Measurements from ENCODE around the gene CDC34. TPM values are rescaled to one million over a fixed set of nuclear protein-coding genes. Genes with fewer than 3 reads are reported as not detected.

Gene CDC34
- total RNA-seq, 1 donor from 2014 or later: 52.8 TPM

GRCh38 chr19:522726-523125, 8.8 kb upstream of the CDC34 start:
- H3K36me3 Mint-ChIP-seq (ENCODE audit: low read depth): peaks cover 1% of the 10 kb centered on the region
- peaks cover 10% of the 10 kb centered on the region for H3K27me3 Mint-ChIP-seq
- H3K4me1 Mint-ChIP-seq: no peaks in the 10 kb centered on the region
- H3K9me3 Mint-ChIP-seq: no peaks in the 10 kb centered on the region
- H3K4me3 Mint-ChIP-seq: no peak overlapping the region
- H3K27ac Mint-ChIP-seq: no peak overlapping the region
- DNase-seq: no peak
- intact Hi-C loops (cut with micrococcal nuclease): no loop called here

- intact Hi-C loops (cut with micrococcal nuclease): no loop called here
- Mint-ChIP-seq H3K9me3 (no peaks in the 10 kb centered on the region), H3K27me3 (peaks cover 10% of the 10 kb centered on the region), H3K4me1 (no peaks in the 10 kb centered on the region), H3K27ac (no peak overlapping the region), H3K36me3 (ENCODE audit: low read depth) (peaks cover 1% of the 10 kb centered on the region), H3K4me3 (no peak overlapping the region)
- no peak for DNase-seq
Measured at GRCh38 chr19:524062-524674, 7.4 kb upstream of the CDC34 start.

GRCh38 chr19:525029-525428, 6.5 kb upstream of the CDC34 start:
- no peaks in the 10 kb centered on the region for H3K9me3 Mint-ChIP-seq
- H3K27ac Mint-ChIP-seq: no peak overlapping the region
- peaks cover 1% of the 10 kb centered on the region for H3K36me3 Mint-ChIP-seq (ENCODE audit: low read depth)
- DNase-seq: no peak
- intact Hi-C loops (cut with micrococcal nuclease): no loop called here
- no peak overlapping the region for H3K4me3 Mint-ChIP-seq
- peaks cover 10% of the 10 kb centered on the region for H3K27me3 Mint-ChIP-seq
- H3K4me1 Mint-ChIP-seq: no peaks in the 10 kb centered on the region

- no peak for DNase-seq
- Mint-ChIP-seq H3K9me3 (no peaks in the 10 kb centered on the region), H3K4me3 (no peak overlapping the region), H3K4me1 (peaks cover 3% of the 10 kb centered on the region), H3K27ac (no peak overlapping the region), H3K27me3 (peaks cover 10% of the 10 kb centered on the region), H3K36me3 (ENCODE audit: low read depth) (no peaks in the 10 kb centered on the region)
- intact Hi-C loops (cut with micrococcal nuclease): no loop called here
Measured at GRCh38 chr19:525857-526419, 5.6 kb upstream of the CDC34 start.

- no peak for DNase-seq
- H3K27ac Mint-ChIP-seq: peak overlapping the region; percentile 90
- peaks cover 13% of the 10 kb centered on the region for H3K4me1 Mint-ChIP-seq
- H3K4me3 Mint-ChIP-seq: peak overlapping the region; percentile 83
- peaks cover 8% of the 10 kb centered on the region for H3K27me3 Mint-ChIP-seq
- intact Hi-C loops (cut with micrococcal nuclease): loop anchor here (1.0 to 5.0 kb wide), 3 partner anchors 19 to 102 kb away; partner anchors contain the start of genes POLRMT and TPGS1
- no peaks in the 10 kb centered on the region for H3K9me3 Mint-ChIP-seq
- H3K36me3 Mint-ChIP-seq (ENCODE audit: low read depth): peaks cover 3% of the 10 kb centered on the region
Measured at GRCh38 chr19:530134-531008, 1.2 kb upstream of the CDC34 start.

GRCh38 chr19:531009-531752, 379 bp upstream of the CDC34 start:
- peaks cover 4% of the 10 kb centered on the region for H3K27me3 Mint-ChIP-seq
- H3K27ac Mint-ChIP-seq: peak overlapping the region; percentile 90
- peaks cover 3% of the 10 kb centered on the region for H3K36me3 Mint-ChIP-seq (ENCODE audit: low read depth)
- H3K4me3 Mint-ChIP-seq: peak overlapping the region; percentile 83
- H3K9me3 Mint-ChIP-seq: no peaks in the 10 kb centered on the region
- peak; percentile 98 for DNase-seq
- H3K4me1 Mint-ChIP-seq: peaks cover 13% of the 10 kb centered on the region
- intact Hi-C loops (cut with micrococcal nuclease): loop anchor here (1.0 to 5.0 kb wide), 3 partner anchors 20 to 101 kb away; partner anchors contain the start of genes POLRMT and TPGS1

GRCh38 chr19:532561-533363, 1.2 kb downstream of the CDC34 start:
- Mint-ChIP-seq H3K36me3 (ENCODE audit: low read depth) (peaks cover 6% of the 10 kb centered on the region), H3K4me1 (peaks cover 13% of the 10 kb centered on the region), H3K27ac (peak overlapping the region; percentile 92), H3K4me3 (peak overlapping the region; percentile 94), H3K27me3 (no peaks in the 10 kb centered on the region), H3K9me3 (no peaks in the 10 kb centered on the region)
- intact Hi-C loops (cut with micrococcal nuclease): loop anchor here (2.0 to 5.0 kb wide), 3 partner anchors 40 to 100 kb away; partner anchors contain the start of genes BSG and POLRMT
- DNase-seq: peak; percentile 85

- H3K9me3 Mint-ChIP-seq: no peaks in the 10 kb centered on the region
- H3K27ac Mint-ChIP-seq: peak overlapping the region; percentile 92
- DNase-seq: no peak
- H3K4me3 Mint-ChIP-seq: peak overlapping the region; percentile 94
- H3K36me3 Mint-ChIP-seq (ENCODE audit: low read depth): peaks cover 12% of the 10 kb centered on the region
- peaks cover 14% of the 10 kb centered on the region for H3K4me1 Mint-ChIP-seq
- H3K27me3 Mint-ChIP-seq: no peaks in the 10 kb centered on the region
- intact Hi-C loops (cut with micrococcal nuclease): loop anchor here (2.0 to 5.0 kb wide), 3 partner anchors 39 to 99 kb away; partner anchors contain the start of genes BSG and POLRMT
Measured at GRCh38 chr19:533364-534058, 2.0 kb downstream of the CDC34 start.

- Mint-ChIP-seq H3K27me3 (no peaks in the 10 kb centered on the region), H3K36me3 (ENCODE audit: low read depth) (peaks cover 12% of the 10 kb centered on the region), H3K27ac (no peak overlapping the region), H3K4me1 (peaks cover 14% of the 10 kb centered on the region), H3K4me3 (peak overlapping the region; percentile 94), H3K9me3 (no peaks in the 10 kb centered on the region)
- intact Hi-C loops (cut with micrococcal nuclease): loop anchor here (5.0 kb wide), 1 partner anchor 98 kb away; the partner anchor contains the start of gene POLRMT
- no peak for DNase-seq
Measured at GRCh38 chr19:534088-534487, 2.5 kb downstream of the CDC34 start.

GRCh38 chr19:535017-535835, 3.7 kb downstream of the CDC34 start:
- H3K4me3 Mint-ChIP-seq: peak overlapping the region; percentile 60
- intact Hi-C loops (cut with micrococcal nuclease): no loop called here

GRCh38 chr19:536031-536880, 4.7 kb downstream of the CDC34 start:
- no peak for DNase-seq
- intact Hi-C loops (cut with micrococcal nuclease): no loop called here
- H3K27ac Mint-ChIP-seq: no peak overlapping the region
- H3K4me3 Mint-ChIP-seq: no peak overlapping the region
- H3K9me3 Mint-ChIP-seq: no peaks in the 10 kb centered on the region
- H3K27me3 Mint-ChIP-seq: no peaks in the 10 kb centered on the region
- H3K36me3 Mint-ChIP-seq (ENCODE audit: low read depth): peaks cover 13% of the 10 kb centered on the region
- H3K4me1 Mint-ChIP-seq: peaks cover 11% of the 10 kb centered on the region

More at GRCh38 chr19:535017-535835, 3.7 kb downstream of the CDC34 start:
- Mint-ChIP-seq H3K9me3 (no peaks in the 10 kb centered on the region), H3K4me1 (peaks cover 14% of the 10 kb centered on the region), H3K27me3 (no peaks in the 10 kb centered on the region), H3K36me3 (ENCODE audit: low read depth) (peaks cover 13% of the 10 kb centered on the region), H3K27ac (peak overlapping the region; percentile 56)
- no peak for DNase-seq

Data from activated CD4-positive, alpha-beta T cell treated with anti-CD3 and anti-CD28 coated beads, Interleukin-2, amount 10 ng/mL, durations not matched to agents 24 days and 14 days (primary cell).